ENCODE data around the gene PKNOX2.

Gene PKNOX2

GRCh38 chr11:125263268-125263790, 98.8 kb downstream of the PKNOX2 start:
- H3K27me3 ChIP-seq: peaks cover 41% of the 10 kb centered on the region
- no peaks in the 10 kb centered on the region for H3K9me3 ChIP-seq
- TF ChIP-seq CTCF (IDR thresholded peaks at IDR 0.05): no peak
- H3K4me3 ChIP-seq (ENCODE audit: low read depth in 1 of 2, low read length in 1 of 2): no peak overlapping the region
- H3K4me1 ChIP-seq (ENCODE audit: control insufficient read depth in 1 of 2, insufficient read depth in 1 of 2, low read depth in 1 of 2, low read length in 1 of 2): no peaks in the 10 kb centered on the region
- no peaks in the 10 kb centered on the region for H3K36me3 ChIP-seq
- no peak overlapping the region for H3K27ac ChIP-seq

- H3K4me3 ChIP-seq (ENCODE audit: low read depth in 1 of 2, low read length in 1 of 2): no peak overlapping the region
- H3K36me3 ChIP-seq: no peaks in the 10 kb centered on the region
- H3K4me1 ChIP-seq (ENCODE audit: control insufficient read depth in 1 of 2, insufficient read depth in 1 of 2, low read depth in 1 of 2, low read length in 1 of 2): no peaks in the 10 kb centered on the region
- peaks cover 41% of the 10 kb centered on the region for H3K27me3 ChIP-seq
- no peaks in the 10 kb centered on the region for H3K9me3 ChIP-seq
- TF ChIP-seq CTCF (IDR thresholded peaks at IDR 0.05): no peak
- H3K27ac ChIP-seq: no peak overlapping the region
Measured at GRCh38 chr11:125264100-125265022, 99.8 kb downstream of the PKNOX2 start.

- TF ChIP-seq CTCF (IDR thresholded peaks at IDR 0.05): no peak
- Histone ChIP-seq H3K9me3 (no peaks in the 10 kb centered on the region), H3K4me1 (ENCODE audit: control insufficient read depth in 1 of 2, insufficient read depth in 1 of 2, low read depth in 1 of 2, low read length in 1 of 2) (no peaks in the 10 kb centered on the region), H3K27me3 (peaks cover 30% of the 10 kb centered on the region), H3K27ac (no peak overlapping the region), H3K4me3 (ENCODE audit: low read depth in 1 of 2, low read length in 1 of 2) (no peak overlapping the region), H3K36me3 (no peaks in the 10 kb centered on the region)
Measured at GRCh38 chr11:125267548-125267947, 103.0 kb downstream of the PKNOX2 start.

DNA sequence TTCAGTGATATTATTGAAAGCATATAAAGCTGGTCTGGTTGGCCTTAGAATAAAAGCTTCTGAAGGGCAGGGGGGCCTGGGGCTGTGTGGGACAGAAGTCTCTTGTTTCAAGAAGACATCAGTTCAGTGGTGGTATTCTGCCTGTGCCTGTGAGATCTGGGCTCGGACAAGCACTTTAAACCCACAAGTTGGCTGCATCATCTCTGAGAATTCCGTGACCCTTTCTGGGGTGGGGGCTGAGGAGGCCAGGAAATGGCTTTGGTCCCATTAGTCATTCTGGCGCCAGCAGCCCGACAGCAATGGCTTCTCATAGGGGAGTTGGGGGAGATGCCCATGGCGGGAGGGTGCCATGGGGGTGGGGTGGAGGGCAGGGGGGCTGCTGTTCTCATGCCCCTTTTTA, 104.1 kb downstream of the PKNOX2 start:
- no peak overlapping the region for H3K27ac ChIP-seq
- H3K4me1 ChIP-seq (ENCODE audit: control insufficient read depth in 1 of 2, insufficient read depth in 1 of 2, low read depth in 1 of 2, low read length in 1 of 2): no peaks in the 10 kb centered on the region
- H3K9me3 ChIP-seq: no peaks in the 10 kb centered on the region
- H3K27me3 ChIP-seq: peaks cover 26% of the 10 kb centered on the region
- no peaks in the 10 kb centered on the region for H3K36me3 ChIP-seq
- no peak overlapping the region for H3K4me3 ChIP-seq (ENCODE audit: low read depth in 1 of 2, low read length in 1 of 2)
- no peak for TF ChIP-seq CTCF (IDR thresholded peaks at IDR 0.05)

- Histone ChIP-seq H3K27ac (no peak overlapping the region), H3K36me3 (no peaks in the 10 kb centered on the region), H3K27me3 (peaks cover 12% of the 10 kb centered on the region), H3K4me3 (ENCODE audit: low read depth in 1 of 2, low read length in 1 of 2) (no peak overlapping the region), H3K9me3 (no peaks in the 10 kb centered on the region), H3K4me1 (ENCODE audit: control insufficient read depth in 1 of 2, insufficient read depth in 1 of 2, low read depth in 1 of 2, low read length in 1 of 2) (no peaks in the 10 kb centered on the region)
- no peak for TF ChIP-seq CTCF (IDR thresholded peaks at IDR 0.05)
Measured at GRCh38 chr11:125270106-125270505, 105.6 kb downstream of the PKNOX2 start.
